ENCODE results near the gene APOBR.
"Not testable (repeated sequence)": the region's sequence is repeated elsewhere in the genome, so short reads cannot be mapped to it uniquely, and the experiment has no call there.

APOBR gene

DNA sequence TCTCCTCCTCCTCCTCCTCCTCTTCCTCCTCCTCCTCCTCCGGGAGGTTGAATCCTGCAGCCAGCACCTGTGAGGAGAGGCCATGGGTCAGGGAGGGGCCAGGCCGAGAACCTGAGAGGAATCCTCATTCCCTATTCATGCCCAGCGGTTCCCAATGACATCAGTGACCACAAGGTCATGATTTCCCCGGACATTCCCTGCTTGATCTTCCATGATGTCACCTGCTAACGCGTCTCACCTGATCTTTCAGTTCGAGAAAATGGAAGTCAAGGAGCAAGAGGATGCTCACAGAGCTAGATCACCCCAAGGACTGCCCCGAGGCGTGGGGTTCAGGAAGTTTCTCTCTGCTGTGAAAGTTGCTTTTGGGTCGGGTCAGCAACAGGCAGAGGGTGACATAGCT lies 5.4 kb downstream of the APOBR start:
- no peak for DNase-seq (ENCODE audit: low spot score)

GRCh38 chr16:28500476-28501180 lies 6.2 kb downstream of the APOBR start:
- not testable (repeated sequence) for DNase-seq (ENCODE audit: low spot score)

- DNase-seq (ENCODE audit: low spot score) = no peak
These were observed 7.1 kb downstream of the APOBR start for GRCh38 chr16:28501258-28502232.

DNA sequence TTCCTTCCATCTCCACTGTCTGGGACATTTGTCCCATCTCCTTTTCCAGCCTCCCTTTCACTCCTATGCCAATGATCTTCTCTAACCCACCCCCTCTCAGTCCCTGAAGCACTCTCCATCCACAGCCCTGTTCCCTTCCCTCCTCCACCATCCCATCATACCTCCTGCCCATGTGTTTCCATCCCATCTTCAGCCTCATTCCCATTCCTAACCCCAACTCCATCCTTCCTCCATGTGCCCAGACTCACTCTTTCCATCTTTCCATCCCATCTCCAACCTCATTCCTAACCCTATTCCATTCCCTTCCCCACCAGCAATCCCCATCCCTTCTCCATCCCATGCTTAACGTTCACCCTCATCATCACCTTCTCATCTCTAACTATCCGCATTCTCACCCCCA lies 7.8 kb downstream of the APOBR start:
- no peak for DNase-seq (ENCODE audit: low spot score)

- no peak for DNase-seq (ENCODE audit: low spot score)
These were observed 9.2 kb downstream of the APOBR start for GRCh38 chr16:28503470-28504259.

DNA sequence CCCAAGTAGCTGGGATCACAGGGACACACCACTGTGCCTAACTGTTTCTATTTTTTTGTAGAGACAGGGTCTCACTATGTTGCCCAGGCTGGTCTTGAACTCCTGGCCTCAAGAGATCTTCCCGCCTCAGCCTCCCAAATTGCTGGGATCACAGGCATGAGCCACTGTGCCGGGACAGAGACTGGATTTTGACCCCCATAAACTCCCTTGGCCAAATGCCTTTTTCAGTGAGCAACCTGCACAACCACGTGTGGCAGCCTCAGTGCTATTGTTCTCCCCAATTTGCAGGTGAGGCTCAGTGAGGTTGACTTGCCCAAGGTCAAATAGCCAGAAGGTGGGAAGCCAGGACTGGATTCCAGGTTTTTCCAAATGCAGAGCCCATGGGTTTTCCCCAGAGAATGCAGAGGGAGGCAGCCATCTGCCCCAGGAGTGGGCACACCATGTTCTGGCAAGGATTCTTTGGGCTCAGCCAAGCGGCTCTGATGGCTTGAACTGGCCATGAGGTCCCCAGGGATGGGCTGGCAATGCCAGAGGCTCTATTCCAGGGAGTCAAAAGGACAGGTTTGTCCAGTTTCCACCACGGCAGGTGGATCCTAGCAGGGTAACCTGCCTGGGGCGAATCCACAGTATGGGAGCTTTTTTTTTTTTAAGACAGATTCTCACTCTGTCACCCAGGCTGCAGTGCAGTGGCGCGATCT lies 10.4 kb downstream of the APOBR start:
- no peak for DNase-seq (ENCODE audit: low spot score)

GRCh38 chr16:28505489-28506137 lies 11.2 kb downstream of the APOBR start:
- no peak for DNase-seq (ENCODE audit: low spot score)

GRCh38 chr16:28511031-28511430 lies 16.6 kb downstream of the APOBR start:
- no peak for DNase-seq (ENCODE audit: low spot score)

GRCh38 chr16:28511801-28512789 lies 17.7 kb downstream of the APOBR start:
- DNase-seq (ENCODE audit: low spot score) = no peak

- no peak for DNase-seq (ENCODE audit: low spot score)
These were observed 19.2 kb downstream of the APOBR start for GRCh38 chr16:28513484-28514181.

GRCh38 chr16:28514246-28514645 lies 19.8 kb downstream of the APOBR start:
- no peak for DNase-seq (ENCODE audit: low spot score)

GRCh38 chr16:28520672-28521071 lies 26.2 kb downstream of the APOBR start:
- no peak for DNase-seq (ENCODE audit: low spot score)

DNA sequence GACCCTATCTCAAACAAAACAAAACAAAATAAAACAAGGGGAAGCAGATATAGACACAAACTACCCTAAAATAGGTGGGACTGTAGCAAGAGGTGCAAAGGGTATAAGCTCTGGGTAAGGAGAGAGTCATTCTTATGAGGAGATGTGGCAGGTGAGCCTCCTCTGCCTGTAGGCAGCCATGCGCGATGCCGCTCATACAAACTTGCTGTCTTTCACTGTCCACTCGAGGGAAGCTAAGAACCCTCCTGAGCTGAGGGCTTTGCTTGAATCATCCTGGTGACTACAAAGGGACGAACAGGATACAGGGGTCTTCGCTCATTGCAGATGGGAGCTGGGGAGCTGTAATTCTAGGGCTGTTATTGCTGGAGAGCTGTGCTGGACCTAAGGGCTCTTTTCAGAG lies 27.0 kb downstream of the APOBR start:
- DNase-seq (ENCODE audit: low spot score) = no peak

- no peak for DNase-seq (ENCODE audit: low spot score)
These were observed 28.3 kb downstream of the APOBR start for GRCh38 chr16:28522792-28523191.

DNA sequence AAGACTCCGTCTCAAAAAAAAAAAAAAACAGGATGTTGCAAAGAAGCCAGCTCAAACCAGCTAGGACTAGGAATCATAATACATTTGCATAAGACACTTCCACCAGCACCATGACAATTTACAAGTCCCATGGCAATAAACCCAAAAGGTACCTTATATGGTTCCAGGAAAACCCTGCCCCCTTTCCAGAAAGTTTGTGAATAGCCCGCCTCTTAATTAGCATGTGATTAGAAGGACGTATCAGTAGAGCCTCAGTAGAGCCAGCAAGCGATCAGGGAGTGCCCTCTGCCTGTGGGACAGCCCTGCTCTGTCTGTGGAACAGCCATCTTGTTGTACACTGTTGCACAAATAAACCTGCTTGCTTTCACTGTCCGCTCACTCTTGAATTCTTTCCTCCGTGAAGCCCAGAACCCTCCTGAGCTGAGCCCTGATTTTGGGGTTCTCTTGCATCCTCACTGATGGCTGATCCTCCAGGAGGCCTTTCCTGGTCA lies 30.3 kb downstream of the APOBR start:
- no peak for DNase-seq (ENCODE audit: low spot score)

GRCh38 chr16:28526201-28527099 lies 32.0 kb downstream of the APOBR start:
- DNase-seq (ENCODE audit: low spot score) = no peak

GRCh38 chr16:28527100-28527785 lies 32.8 kb downstream of the APOBR start:
- DNase-seq (ENCODE audit: low spot score) = not testable (repeated sequence)
